AG04450 (cell line): ENCODE measurements around the gene B4GALT6. TPM values are rescaled to one million over a fixed set of nuclear protein-coding genes. Genes with fewer than 3 reads are reported as not detected.

Source experiments
- CTCF ChIA-PET: fragments of 300-600, 350-600 bp; formaldehyde crosslinking; extraction: SDS; loops from one replicate; lab custom pipeline; 2022; ENCODE audit warnings: antibody characterized with exemption, inconsistent platforms; lab: Charles Lee
- POLR2A ChIA-PET: fragments of 350-600 bp; formaldehyde crosslinking; extraction: SDS; loops from one replicate; lab custom pipeline; 2021; ENCODE audit warnings: antibody characterized with exemption, inconsistent platforms; lab: Yijun Ruan, JAX
- DNase-seq: peaks from one replicate; pipeline ENCODE4 v3.0.0-alpha.2; 2011; ENCODE audit warnings: low read depth, low spot score
- H3K27ac ChIP-seq: one replicate; pipeline ENCODE4 v1.5.1; 2012; ENCODE audit warnings: low read depth, low read length, control low read depth
- H3K27me3 ChIP-seq: one replicate; pipeline ENCODE4 v1.6.0; 2012; ENCODE audit warnings: low read length; ENCODE audit not compliant: control insufficient read depth, insufficient read depth
- H3K4me3 ChIP-seq: 2 replicates; pipeline ENCODE4 v1.5.1; 2011; ENCODE audit warnings: mild to moderate bottlenecking, low read depth, low read length, control low read depth
- H3K9me3 ChIP-seq: 2 replicates; pipeline ENCODE4 v1.5.1; 2012; ENCODE audit warnings: low read length; ENCODE audit not compliant: control insufficient read depth, insufficient read depth
- CTCF ChIP-seq: IDR thresholded peaks from 2 replicates; pipeline ENCODE4 v1.5.1; 2011; ENCODE audit warnings: low read depth, low read length, control low read depth, inconsistent platforms
- polyA plus RNA-seq: library from polyadenylated mRNA; depleted of rRNA; stranded (reverse); fragments of >200 nt; gene quantifications from 2 replicates; pipeline ENCODE4 v1.2.3, GENCODE V29; 2011

The B4GALT6 gene
- polyA plus RNA-seq, 1 experiment, result 0.40 TPM

GRCh38 chr18:31688606-31689005 lies 4.2 kb upstream of the B4GALT6 start:
- DNase-seq, result no peak

GRCh38 chr18:31686986-31687928 lies 2.9 kb upstream of the B4GALT6 start:
- H3K4me3 ChIP-seq, result no peak overlapping the region
- ChIA-PET CTCF (interaction anchor here (0.5 kb wide), 1 partner anchor 150 kb away, joined by 3 read pairs; no protein-coding TSS in a partner anchor), POLR2A (no interaction called here)
- no peaks in the 10 kb centered on the region; the same call in 1 of the 2 replicates for H3K9me3 ChIP-seq
- no peak for DNase-seq
- no peak overlapping the region for H3K27ac ChIP-seq
- H3K27me3 ChIP-seq, result peaks cover 19% of the 10 kb centered on the region
- TF ChIP-seq CTCF, result 0 out of 2 replicates have a peak, but pooled peaks have one; percentile 7

More at GRCh38 chr18:31688606-31689005, 4.2 kb upstream of the B4GALT6 start:
- peaks cover 14% of the 10 kb centered on the region for H3K27me3 ChIP-seq
- TF ChIP-seq CTCF, result no peak
- H3K9me3 ChIP-seq, result no peaks in the 10 kb centered on the region; the same call in 1 of the 2 replicates
- CTCF ChIA-PET, result no interaction called here
- POLR2A ChIA-PET, result no interaction called here
- no peak overlapping the region for H3K27ac ChIP-seq
- H3K4me3 ChIP-seq, result no peak overlapping the region

DNA sequence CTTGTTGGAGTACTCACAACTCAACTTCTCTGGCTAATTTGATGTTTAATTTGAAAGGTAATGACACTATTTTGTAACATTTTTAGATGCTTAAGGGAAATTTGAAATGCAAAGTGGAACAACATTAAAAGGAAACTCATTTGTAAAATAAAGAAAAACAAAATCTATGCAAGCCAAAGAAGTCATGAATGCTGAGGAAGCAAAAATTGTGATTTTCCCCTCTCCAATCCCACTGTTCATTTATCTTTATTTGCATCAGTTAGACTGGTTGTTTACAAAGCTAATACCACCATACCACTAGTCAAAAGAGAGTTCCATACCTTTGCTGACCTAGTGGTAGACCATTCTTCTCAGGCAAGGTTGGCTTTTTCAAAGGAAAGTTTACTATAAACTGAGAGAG lies 2.2 kb upstream of the B4GALT6 start:
- no peak for DNase-seq
- CTCF ChIA-PET, result no interaction called here
- H3K4me3 ChIP-seq, result no peak overlapping the region
- POLR2A ChIA-PET, result no interaction called here
- no peak for TF ChIP-seq CTCF
- H3K9me3 ChIP-seq, result no peaks in the 10 kb centered on the region; the same call in 1 of the 2 replicates
- H3K27ac ChIP-seq, result no peak overlapping the region
- peaks cover 19% of the 10 kb centered on the region for H3K27me3 ChIP-seq

DNA sequence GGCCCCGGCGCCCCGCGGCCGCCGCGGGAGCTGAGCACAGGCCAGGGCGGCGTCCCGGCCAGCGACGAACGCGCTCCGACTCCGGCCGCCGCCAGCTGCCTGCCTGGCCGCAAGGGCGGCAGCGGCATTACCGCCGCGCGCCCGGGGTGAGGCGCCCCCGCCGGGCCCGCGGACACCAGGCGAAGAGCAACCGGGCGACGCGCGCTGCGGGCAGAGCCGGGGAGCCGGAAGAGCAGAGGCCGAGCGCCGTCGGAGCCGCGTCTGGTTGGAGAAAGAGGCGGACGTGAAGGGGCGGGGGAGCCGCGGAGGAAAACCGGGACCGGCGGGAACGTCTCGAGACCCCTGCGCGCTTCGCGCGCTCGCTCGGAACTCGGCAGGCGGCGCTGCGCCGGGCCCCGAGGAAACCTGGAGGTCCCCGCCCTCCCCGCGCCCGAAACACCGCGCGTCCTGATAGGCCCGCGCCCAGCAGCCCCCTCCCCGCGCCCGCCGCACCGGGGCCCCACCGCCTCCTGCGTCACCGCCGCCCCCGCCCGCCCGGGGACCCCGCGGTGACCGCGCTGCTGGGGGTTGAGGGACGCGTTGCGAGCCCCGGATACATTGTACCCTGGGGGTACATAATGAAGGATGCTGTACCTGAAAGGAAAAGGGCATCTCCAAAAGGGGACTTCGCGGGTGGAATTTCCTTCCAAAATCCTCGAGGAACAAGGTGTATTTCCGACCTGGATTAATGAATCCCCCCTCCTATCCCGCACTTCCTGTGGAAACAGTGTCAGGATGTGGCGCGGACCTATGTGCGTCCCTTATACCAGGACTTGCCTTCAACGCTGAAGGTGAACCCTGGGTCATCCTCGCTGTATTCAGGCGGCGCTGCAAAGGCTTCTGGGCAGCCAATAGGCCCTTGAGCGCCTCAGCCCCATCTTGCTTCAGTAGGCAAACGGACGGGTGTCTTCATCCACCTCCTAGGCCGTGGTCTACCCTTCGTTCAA lies 1.0 kb upstream of the B4GALT6 start:
- H3K27ac ChIP-seq, result no peak overlapping the region
- peak overlapping the region; percentile 22 for H3K4me3 ChIP-seq
- CTCF ChIA-PET, result no interaction called here
- POLR2A ChIA-PET, result no interaction called here
- H3K9me3 ChIP-seq, result no peaks in the 10 kb centered on the region; the same call in 1 of the 2 replicates
- peaks cover 19% of the 10 kb centered on the region for H3K27me3 ChIP-seq
- DNase-seq, result no peak
- TF ChIP-seq CTCF, result no peak
